ENCODE measurements around the gene PPP1R3A. TPM values are rescaled to one million over a fixed set of nuclear protein-coding genes. Genes with fewer than 3 reads are reported as not detected.

PPP1R3A gene, protein sequence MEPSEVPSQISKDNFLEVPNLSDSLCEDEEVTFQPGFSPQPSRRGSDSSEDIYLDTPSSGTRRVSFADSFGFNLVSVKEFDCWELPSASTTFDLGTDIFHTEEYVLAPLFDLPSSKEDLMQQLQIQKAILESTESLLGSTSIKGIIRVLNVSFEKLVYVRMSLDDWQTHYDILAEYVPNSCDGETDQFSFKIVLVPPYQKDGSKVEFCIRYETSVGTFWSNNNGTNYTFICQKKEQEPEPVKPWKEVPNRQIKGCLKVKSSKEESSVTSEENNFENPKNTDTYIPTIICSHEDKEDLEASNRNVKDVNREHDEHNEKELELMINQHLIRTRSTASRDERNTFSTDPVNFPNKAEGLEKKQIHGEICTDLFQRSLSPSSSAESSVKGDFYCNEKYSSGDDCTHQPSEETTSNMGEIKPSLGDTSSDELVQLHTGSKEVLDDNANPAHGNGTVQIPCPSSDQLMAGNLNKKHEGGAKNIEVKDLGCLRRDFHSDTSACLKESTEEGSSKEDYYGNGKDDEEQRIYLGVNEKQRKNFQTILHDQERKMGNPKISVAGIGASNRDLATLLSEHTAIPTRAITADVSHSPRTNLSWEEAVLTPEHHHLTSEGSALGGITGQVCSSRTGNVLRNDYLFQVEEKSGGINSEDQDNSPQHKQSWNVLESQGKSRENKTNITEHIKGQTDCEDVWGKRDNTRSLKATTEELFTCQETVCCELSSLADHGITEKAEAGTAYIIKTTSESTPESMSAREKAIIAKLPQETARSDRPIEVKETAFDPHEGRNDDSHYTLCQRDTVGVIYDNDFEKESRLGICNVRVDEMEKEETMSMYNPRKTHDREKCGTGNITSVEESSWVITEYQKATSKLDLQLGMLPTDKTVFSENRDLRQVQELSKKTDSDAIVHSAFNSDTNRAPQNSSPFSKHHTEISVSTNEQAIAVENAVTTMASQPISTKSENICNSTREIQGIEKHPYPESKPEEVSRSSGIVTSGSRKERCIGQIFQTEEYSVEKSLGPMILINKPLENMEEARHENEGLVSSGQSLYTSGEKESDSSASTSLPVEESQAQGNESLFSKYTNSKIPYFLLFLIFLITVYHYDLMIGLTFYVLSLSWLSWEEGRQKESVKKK
- not detected in 2 replicates for total RNA-seq

DNA sequence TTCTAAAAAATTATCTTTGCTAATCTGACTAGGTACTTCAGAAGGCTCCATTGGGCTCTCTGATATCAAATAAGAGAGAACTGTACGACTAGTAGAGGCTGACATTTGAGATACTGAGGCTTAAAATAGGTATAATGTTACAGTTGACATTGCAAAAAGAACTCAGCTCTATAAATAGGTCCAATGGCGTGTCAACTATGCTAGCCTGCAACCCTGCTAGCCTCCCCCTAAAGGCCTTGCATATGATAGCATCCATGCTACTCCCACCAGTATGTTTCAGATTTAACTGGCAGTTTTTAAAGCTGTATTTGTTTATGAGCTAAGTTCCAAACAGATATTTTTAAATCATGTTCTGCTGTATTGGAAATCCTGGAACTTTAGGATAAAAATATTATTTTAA lies at the start of gene PPP1R3A:
Gene PPP1R3A (minus strand): TSS at position 64 of the 400 bp plus-strand sequence. CDS start 13 bp downstream, at position 51.
- H3K4me3 ChIP-seq (ENCODE audit: low read depth, low read length): no peak within 1 kb of the TSS
- TF ChIP-seq, protein P1, sequence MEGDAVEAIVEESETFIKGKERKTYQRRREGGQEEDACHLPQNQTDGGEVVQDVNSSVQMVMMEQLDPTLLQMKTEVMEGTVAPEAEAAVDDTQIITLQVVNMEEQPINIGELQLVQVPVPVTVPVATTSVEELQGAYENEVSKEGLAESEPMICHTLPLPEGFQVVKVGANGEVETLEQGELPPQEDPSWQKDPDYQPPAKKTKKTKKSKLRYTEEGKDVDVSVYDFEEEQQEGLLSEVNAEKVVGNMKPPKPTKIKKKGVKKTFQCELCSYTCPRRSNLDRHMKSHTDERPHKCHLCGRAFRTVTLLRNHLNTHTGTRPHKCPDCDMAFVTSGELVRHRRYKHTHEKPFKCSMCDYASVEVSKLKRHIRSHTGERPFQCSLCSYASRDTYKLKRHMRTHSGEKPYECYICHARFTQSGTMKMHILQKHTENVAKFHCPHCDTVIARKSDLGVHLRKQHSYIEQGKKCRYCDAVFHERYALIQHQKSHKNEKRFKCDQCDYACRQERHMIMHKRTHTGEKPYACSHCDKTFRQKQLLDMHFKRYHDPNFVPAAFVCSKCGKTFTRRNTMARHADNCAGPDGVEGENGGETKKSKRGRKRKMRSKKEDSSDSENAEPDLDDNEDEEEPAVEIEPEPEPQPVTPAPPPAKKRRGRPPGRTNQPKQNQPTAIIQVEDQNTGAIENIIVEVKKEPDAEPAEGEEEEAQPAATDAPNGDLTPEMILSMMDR (conservative IDR thresholded peaks at IDR 0.05; ENCODE audit: low read depth, low read length): peak; percentile 5
- DNase-seq (ENCODE audit: low read depth): no peak

DNA sequence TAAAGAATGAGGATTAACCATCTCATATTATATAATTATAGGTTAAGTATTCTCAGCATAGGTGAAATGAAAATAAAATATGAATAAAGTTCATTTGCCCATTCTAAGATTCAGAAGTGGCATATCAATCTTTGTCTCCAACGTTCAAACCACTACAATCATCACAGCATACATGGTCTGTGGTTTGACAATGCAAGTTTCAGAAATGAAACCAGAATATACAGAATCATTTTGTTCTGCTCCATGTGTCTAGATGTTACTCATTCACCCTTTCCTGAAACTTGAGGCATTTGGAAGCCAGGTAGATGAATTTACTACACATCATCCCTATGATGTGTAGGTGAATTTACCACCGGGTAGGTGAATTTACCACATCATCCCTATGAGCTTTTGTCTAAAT lies 44.5 kb upstream of the PPP1R3A start:
- DNase-seq (ENCODE audit: low read depth): no peak
- TF ChIP-seq, protein P1 (conservative IDR thresholded peaks at IDR 0.05; ENCODE audit: low read depth, low read length): no peak
- no peak overlapping the region for H3K4me3 ChIP-seq (ENCODE audit: low read depth, low read length)

DNA sequence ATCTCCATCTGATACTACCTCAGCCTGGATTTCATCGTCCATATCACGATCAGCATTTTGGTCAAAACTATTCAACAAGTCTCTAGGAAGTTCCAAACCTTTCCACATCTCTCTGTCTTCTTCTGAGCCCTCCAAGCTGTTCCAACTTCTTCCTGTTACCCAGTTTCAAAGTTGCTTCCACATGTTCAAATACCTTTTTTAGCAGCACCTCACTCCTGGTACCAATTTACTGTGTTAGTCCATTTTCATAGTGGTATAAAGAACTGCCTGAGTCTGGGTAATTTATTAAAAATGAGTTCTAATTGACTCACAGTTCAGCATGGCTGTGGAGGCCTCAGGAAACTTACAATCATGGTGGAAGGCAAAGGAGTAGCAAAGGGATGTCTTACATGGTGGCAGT lies 41.1 kb upstream of the PPP1R3A start:
- no peak for DNase-seq (ENCODE audit: low read depth)
- H3K4me3 ChIP-seq (ENCODE audit: low read depth, low read length): no peak overlapping the region
- TF ChIP-seq, protein P1 (conservative IDR thresholded peaks at IDR 0.05; ENCODE audit: low read depth, low read length): no peak

DNA sequence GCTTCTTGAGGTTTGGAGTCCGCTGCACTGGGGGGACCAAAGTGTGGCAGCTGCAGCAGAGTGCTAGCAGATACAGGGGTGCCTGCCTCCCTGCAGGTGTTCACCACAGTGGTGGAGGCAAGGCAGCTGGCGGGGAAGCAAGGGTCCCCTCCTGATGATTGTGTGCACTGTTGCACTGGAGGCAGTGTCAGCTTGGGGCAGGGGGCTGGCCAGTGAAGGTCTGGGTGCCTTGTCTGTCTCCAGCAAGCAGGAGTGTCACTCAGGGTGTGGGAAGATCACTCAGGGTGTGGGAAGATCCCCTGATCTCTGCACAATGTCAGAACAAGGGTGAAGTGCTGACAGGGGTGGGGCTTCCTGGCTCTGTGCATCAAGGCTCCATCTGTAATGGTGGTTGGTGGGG lies 36.3 kb upstream of the PPP1R3A start:
- H3K4me3 ChIP-seq (ENCODE audit: low read depth, low read length): no peak overlapping the region
- no peak for DNase-seq (ENCODE audit: low read depth)
- TF ChIP-seq, protein P1 (conservative IDR thresholded peaks at IDR 0.05; ENCODE audit: low read depth, low read length): no peak

DNA sequence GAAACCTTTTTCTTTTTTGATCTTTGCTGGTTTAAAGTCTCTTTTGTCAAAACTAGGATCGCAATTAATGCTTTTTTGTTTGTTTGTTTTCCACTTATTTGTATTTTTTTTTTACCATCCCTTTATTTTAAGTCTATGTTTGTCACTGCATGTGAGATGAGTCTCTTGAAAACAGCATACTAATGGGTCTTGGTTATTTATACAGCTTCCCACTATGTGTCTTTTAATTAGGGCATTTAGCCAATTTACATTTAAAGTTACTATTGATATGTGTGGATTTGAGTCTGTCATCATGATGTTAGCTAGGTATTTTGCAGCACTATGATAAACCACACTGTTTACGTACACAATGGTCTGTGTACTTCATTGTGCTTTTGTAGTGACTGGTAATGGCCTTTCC lies 34.7 kb upstream of the PPP1R3A start:
- TF ChIP-seq, protein P1 (conservative IDR thresholded peaks at IDR 0.05; ENCODE audit: low read depth, low read length): no peak
- no peak for DNase-seq (ENCODE audit: low read depth)
- no peak overlapping the region for H3K4me3 ChIP-seq (ENCODE audit: low read depth, low read length)

DNA sequence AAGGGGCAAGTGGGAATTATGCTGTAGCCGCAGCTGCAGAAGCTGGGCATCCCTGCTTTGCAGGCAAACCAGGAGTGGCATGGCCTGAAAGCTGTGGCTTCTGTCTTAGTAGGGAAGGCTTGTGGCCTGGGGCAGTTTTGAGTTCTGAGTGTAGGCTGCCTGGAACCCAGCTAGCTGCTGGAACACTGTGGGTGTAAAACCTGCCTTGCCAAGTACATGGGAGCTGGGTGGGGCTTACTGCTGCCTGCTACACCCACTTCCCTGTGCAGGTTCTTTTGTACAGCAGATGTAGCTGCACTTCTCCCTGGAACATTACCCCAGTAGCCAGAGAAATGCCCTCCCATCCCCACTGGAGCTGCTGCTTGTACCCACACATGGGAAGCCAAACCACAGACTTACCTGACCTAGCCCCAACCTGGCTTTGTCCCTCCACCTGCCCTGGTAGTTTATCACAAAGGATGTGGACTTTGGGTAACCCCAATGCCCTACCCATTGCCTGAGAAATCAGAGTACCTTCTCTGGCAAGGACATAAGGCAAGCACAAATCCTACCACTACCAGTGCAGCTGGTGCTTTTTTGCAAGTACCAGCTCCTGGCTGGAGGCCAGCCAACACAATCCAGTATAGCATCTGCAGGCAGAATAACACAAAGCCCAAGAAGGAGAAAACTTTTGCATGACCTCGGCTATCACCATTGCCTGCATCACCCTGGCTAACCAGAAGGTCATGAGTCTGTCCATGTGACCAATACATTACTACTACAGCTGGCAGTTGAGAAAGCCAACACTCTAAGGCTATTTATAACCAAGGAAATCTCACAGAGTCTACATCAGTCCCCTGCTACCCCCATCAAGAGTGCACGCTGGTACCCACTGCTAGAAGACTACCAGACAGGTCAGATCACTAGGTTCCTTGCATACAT lies 26.5 kb upstream of the PPP1R3A start:
- no peak for DNase-seq (ENCODE audit: low read depth)
- H3K4me3 ChIP-seq (ENCODE audit: low read depth, low read length): no peak overlapping the region
- TF ChIP-seq, protein P1 (conservative IDR thresholded peaks at IDR 0.05; ENCODE audit: low read depth, low read length): no peak

Data from epithelial cell of proximal tubule (primary cell).